Peyer's patch (tissue), 4 donors: ENCODE data around the gene NBPF9.
"Not testable (repeated sequence)": the region's sequence is repeated elsewhere in the genome, so short reads cannot be mapped to it uniquely, and the experiment has no call there.

Source experiments
- POLR2A ChIP-seq, 2 donors: fragments of 450-650 bp; IDR thresholded peaks; one replicate each; pipeline ENCODE4 v1.5.1; 2017; ENCODE audit warnings: antibody characterized with exemption in 2 of 2, mild to moderate bottlenecking in 2 of 2, moderate library complexity in 2 of 2
- TF ChIP-seq, protein P1 (sequence below), 6 experiments: fragments of 450-650 bp in 4 of 6; fragments of 200-600 bp in 2 of 6; sonication (generic) in 1 of 6; IDR thresholded peaks; one replicate each; pipeline ENCODE4 v1.5.1; 2017 to 2019; ENCODE audit warnings: antibody characterized with exemption in 6 of 6, mild to moderate bottlenecking in 3 of 6, moderate library complexity in 1 of 6

DNA sequence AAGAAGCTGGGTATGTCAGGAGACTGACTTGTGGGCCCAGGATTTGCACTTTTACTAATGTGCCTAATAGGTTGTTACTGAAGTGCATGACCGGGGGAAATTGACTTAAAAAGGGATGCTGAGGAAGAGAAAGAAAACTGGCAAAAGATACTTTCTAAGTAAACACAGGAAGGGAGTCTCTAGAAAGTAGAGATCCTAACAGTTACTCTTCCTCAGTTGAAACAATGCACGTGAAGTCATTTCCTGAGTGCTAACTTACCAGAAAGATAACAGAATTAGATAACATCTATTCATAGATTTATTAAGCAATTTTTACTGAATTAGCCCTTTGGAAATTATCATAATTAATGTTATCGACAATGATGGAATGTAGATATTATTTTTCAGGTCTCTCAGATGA, 9.5 kb upstream of the NBPF9 start:
- TF ChIP-seq, protein P1, sequence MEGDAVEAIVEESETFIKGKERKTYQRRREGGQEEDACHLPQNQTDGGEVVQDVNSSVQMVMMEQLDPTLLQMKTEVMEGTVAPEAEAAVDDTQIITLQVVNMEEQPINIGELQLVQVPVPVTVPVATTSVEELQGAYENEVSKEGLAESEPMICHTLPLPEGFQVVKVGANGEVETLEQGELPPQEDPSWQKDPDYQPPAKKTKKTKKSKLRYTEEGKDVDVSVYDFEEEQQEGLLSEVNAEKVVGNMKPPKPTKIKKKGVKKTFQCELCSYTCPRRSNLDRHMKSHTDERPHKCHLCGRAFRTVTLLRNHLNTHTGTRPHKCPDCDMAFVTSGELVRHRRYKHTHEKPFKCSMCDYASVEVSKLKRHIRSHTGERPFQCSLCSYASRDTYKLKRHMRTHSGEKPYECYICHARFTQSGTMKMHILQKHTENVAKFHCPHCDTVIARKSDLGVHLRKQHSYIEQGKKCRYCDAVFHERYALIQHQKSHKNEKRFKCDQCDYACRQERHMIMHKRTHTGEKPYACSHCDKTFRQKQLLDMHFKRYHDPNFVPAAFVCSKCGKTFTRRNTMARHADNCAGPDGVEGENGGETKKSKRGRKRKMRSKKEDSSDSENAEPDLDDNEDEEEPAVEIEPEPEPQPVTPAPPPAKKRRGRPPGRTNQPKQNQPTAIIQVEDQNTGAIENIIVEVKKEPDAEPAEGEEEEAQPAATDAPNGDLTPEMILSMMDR (IDR thresholded peaks at IDR 0.05), result not testable (repeated sequence)
- TF ChIP-seq POLR2A (IDR thresholded peaks at IDR 0.05), result not testable (repeated sequence)
